GM12878 (cell line): ENCODE measurements around the gene OTX2. TPM values are rescaled to one million over a fixed set of nuclear protein-coding genes. Genes with fewer than 3 reads are reported as not detected.

Source experiments
- ATAC-seq: fragments of 200-7000 bp; cut with Tn5 transposase; 3 replicates; pipeline ENCODE4 v1.9.1; 2020; ENCODE audit warnings: mild to moderate bottlenecking, moderate library complexity
- BruUV-seq: library from RNA; stranded (reverse); fragments of 400-500 nt; replicated peaks from 2 replicates; lab custom pipeline; 2021; lab: Mats Ljungman, UMichigan
- CTCF ChIA-PET: fragments of 300-600 bp; sonication (Branson Sonifier 250); formaldehyde crosslinking; extraction: SDS; loops from one replicate; lab custom pipeline; 2021; ENCODE audit warnings: inconsistent platforms; lab: Yijun Ruan, JAX
- POLR2A ChIA-PET: fragments of 350-600 bp; formaldehyde crosslinking; extraction: SDS; loops from one replicate; lab custom pipeline; 2021; ENCODE audit warnings: inconsistent platforms; lab: Charles Lee
- RAD21 ChIA-PET: fragments of 300-600 bp; sonication (Branson Sonifier 250); formaldehyde crosslinking; loops from one replicate; lab custom pipeline; 2023; ENCODE audit warnings: antibody characterized with exemption; ENCODE audit not compliant: unreplicated experiment; lab: Charles Lee
- SMC1A ChIA-PET: fragments of 300-600 bp; sonication (Branson Sonifier 250); formaldehyde crosslinking; loops from one replicate; lab custom pipeline; 2023; ENCODE audit not compliant: unreplicated experiment, uncharacterized antibody; lab: Charles Lee
- DNase-seq: peaks from one replicate; pipeline ENCODE4 v3.0.0-alpha.2; 2011; ENCODE audit warnings: low read depth, low spot score
- FAIRE-seq: peaks from 3 replicates; lab custom pipeline; 2011; peaks lifted over from hg19 to GRCh38; lab: Jason Lieb, UNC
- H2AFZ ChIP-seq: 2 replicates; pipeline ENCODE4 v1.6.0; 2011; ENCODE audit warnings: low read depth, low read length, control low read depth; ENCODE audit not compliant: control insufficient read depth
- H3K27ac ChIP-seq: 2 replicates; pipeline ENCODE4 v1.5.1; 2011; ENCODE audit warnings: control low read depth; ENCODE audit not compliant: control insufficient read depth, insufficient read depth
- H3K27me3 ChIP-seq, 2 experiments: replicated peaks in 1 of 2; 2 replicates each; pipeline versions ENCODE4 v1.6.0 to v1.6.1; 2011; ENCODE audit warnings: low read length in 1 of 2; ENCODE audit not compliant: control insufficient read depth in 2 of 2, insufficient read depth in 2 of 2
- H3K36me3 ChIP-seq, 2 experiments: 2 replicates each; pipeline ENCODE4 v1.5.1; 2011; ENCODE audit warnings: low read length in 1 of 2; ENCODE audit not compliant: control insufficient read depth in 2 of 2, insufficient read depth in 2 of 2
- H3K4me1 ChIP-seq: 2 replicates; pipeline ENCODE4 v1.6.1; 2011; ENCODE audit warnings: mild to moderate bottlenecking, low read length, moderate library complexity, mixed read lengths; ENCODE audit not compliant: control insufficient read depth, insufficient read depth
- H3K4me2 ChIP-seq: 2 replicates; pipeline ENCODE4 v1.6.0; 2011; ENCODE audit warnings: control low read depth; ENCODE audit not compliant: control insufficient read depth, insufficient read depth
- H3K4me3 ChIP-seq: fragments of 200-600 bp; sonication (generic); 2 replicates; pipeline ENCODE4 v1.5.1; 2016
- H3K79me2 ChIP-seq: 2 replicates; pipeline ENCODE4 v1.6.0; 2011; ENCODE audit warnings: low read length; ENCODE audit not compliant: control insufficient read depth, insufficient read depth
- H3K9ac ChIP-seq: 2 replicates; pipeline ENCODE4 v1.8.0; 2011; ENCODE audit warnings: low read length, control low read depth, mixed read lengths; ENCODE audit not compliant: control insufficient read depth, insufficient read depth
- H3K9me3 ChIP-seq: replicated peaks from 3 replicates; pipeline ENCODE4 v1.5.1; 2011; ENCODE audit warnings: mild to moderate bottlenecking, low read length; ENCODE audit not compliant: control insufficient read depth, insufficient read depth
- H4K20me1 ChIP-seq: 2 replicates; pipeline ENCODE4 v1.6.0; 2011; ENCODE audit not compliant: control insufficient read depth, insufficient read depth
- CBFB ChIP-seq: IDR thresholded peaks from 2 replicates; pipeline ENCODE4 v1.6.1; 2016; ENCODE audit warnings: antibody characterized with exemption, low read depth
- CTCF ChIP-seq, 3 experiments: IDR thresholded peaks in 2 of 3; conservative IDR thresholded peaks in 1 of 3; 2 replicates each; pipeline ENCODE4 v1.5.1; 2011; ENCODE audit warnings: low read depth in 3 of 3, low read length in 3 of 3, mild to moderate bottlenecking in 3 of 3, control low read depth in 2 of 3, moderate library complexity in 2 of 3, inconsistent platforms in 1 of 3, mixed read lengths in 1 of 3; ENCODE audit not compliant: control insufficient read depth in 2 of 3, insufficient read depth in 1 of 3; ENCODE audit errors: extremely low read depth in 1 of 3
- FOXK2 ChIP-seq: fragments of 450-650 bp; IDR thresholded peaks from 2 replicates; pipeline ENCODE4 v1.6.1; 2017; ENCODE audit warnings: mild to moderate bottlenecking, moderate library complexity
- RAD51 ChIP-seq: fragments of 450-650 bp; IDR thresholded peaks from 2 replicates; pipeline ENCODE4 v1.6.1; 2016; ENCODE audit warnings: moderate library complexity, mild to moderate bottlenecking, inconsistent platforms
- TARDBP ChIP-seq: IDR thresholded peaks from 2 replicates; pipeline ENCODE4 v1.6.1; 2016; ENCODE audit warnings: borderline replicate concordance
- WGBS: methylation state at CpG from one replicate; pipeline ENCODE4 v1.1.6; 2016; ENCODE audit warnings: low lambda C conversion rate; ENCODE audit not compliant: insufficient replicate concordance, insufficient coverage; ENCODE audit errors: missing lambda C conversion rate; 5-methylcytosine and 5-hydroxymethylcytosine counted together
- in situ Hi-C: fragments of 300-500 bp; cut with MboI; formaldehyde crosslinking; loops from 9 replicates; pipeline ENCODE4 v1.14.3; 2018; ENCODE audit warnings: mixed read lengths
- intact Hi-C: fragments of 100-400 bp; cut with micrococcal nuclease; formaldehyde crosslinking; loops from one replicate; pipeline ENCODE4 v1.14.2; 2022; ENCODE audit not compliant: unreplicated experiment
- polyA plus RNA-seq, 11 experiments: library from polyadenylated mRNA; depleted of rRNA in 4 of 11; unstranded in 6 of 11; stranded (reverse) in 5 of 11; fragments of >200 nt; fragmentation: Nextera tagmentation in 4 of 11; fragmentation: Illumina TruSeq in 1 of 11; extraction: Ambion mirVana in 4 of 11; extraction: Trizol in 1 of 11; gene quantifications; 1 replicate in 1 of 11; 2 replicates in 10 of 11; pipeline versions ENCODE4 v1.2.1 to v1.2.3, GENCODE V29; 2011 to 2016; ENCODE audit warnings: inconsistent platforms in 2 of 11, missing spikeins in 2 of 11, low read depth in 1 of 11
- small RNA-seq: library from RNA; depleted of rRNA; stranded (forward); fragments of <200 nt; gene quantifications from one replicate; pipeline ENCODE3, GENCODE V24; 2014
- total RNA-seq, 4 experiments: library from RNA; depleted of rRNA in 3 of 4; stranded (reverse); fragments of >200 nt in 3 of 4; fragmentation: Illumina TruSeq in 1 of 4; extraction: Trizol in 1 of 4; gene quantifications; 2 replicates each; pipeline versions ENCODE4 v1.2.1 to v1.2.3, GENCODE V29; 2013 to 2021

OTX2 gene
- total and polyA plus RNA-seq, 10 of the 15 experiments (the other 5 are each of a cell fraction or from before 2014, with no cell fraction given): not detected

GRCh38 chr14:56751471-56751870, 58.8 kb downstream of the OTX2 start:
- H3K36me3 ChIP-seq: no peaks in the 10 kb centered on the region
- no peak overlapping the region for H3K27ac ChIP-seq
- H3K79me2 ChIP-seq: no peaks in the 10 kb centered on the region
- SMC1A ChIA-PET: no interaction called here
- in situ Hi-C loops: no loop called here
- no peak for TF ChIP-seq CBFB
- no peak for TF ChIP-seq RAD51
- no peak for TF ChIP-seq FOXK2
- 0 out of 6 replicates have a peak, but pooled peaks of 1 of the 3 experiments have one; percentile 4 for TF ChIP-seq CTCF (IDR thresholded peaks at IDR 0.05 in 2 of 3, conservative IDR thresholded peaks at IDR 0.05 in 1 of 3; ENCODE audit: control insufficient read depth in 2 of 3, extremely low read depth in 1 of 3, insufficient read depth in 1 of 3, low read depth in 3 of 3, low read length in 3 of 3)
- TF ChIP-seq TARDBP: no peak
- H3K4me3 ChIP-seq: no peak overlapping the region
- BruUV-seq: no TSS peak
- H3K9me3 ChIP-seq: no peaks in the 10 kb centered on the region
- DNase-seq: no peak
- CTCF ChIA-PET: no interaction called here
- POLR2A ChIA-PET: no interaction called here
- no peaks in the 10 kb centered on the region for H3K4me1 ChIP-seq
- no peaks in the 10 kb centered on the region for H3K27me3 ChIP-seq
- no peak for ATAC-seq
- H3K9ac ChIP-seq: no peak overlapping the region
- RAD21 ChIA-PET: no interaction called here
- intact Hi-C loops: no loop called here
- no peak overlapping the region for H3K4me2 ChIP-seq
- H4K20me1 ChIP-seq: no peaks in the 10 kb centered on the region
- WGBS: 0% methylated on average over 2 of the region's 2 CpGs
- no peak overlapping the region for H2AFZ ChIP-seq
- no peak for FAIRE-seq

Small RNA genes lying within 50 kb of the gene (small RNA-seq; reads per million reads assigned to genes)
- not detected for gene RN7SL461P
- gene RNU6-1204P: not detected

Other genes with a start within 250 kb of the OTX2 start
- gene TMEM260, start 230.7 kb downstream of the OTX2 start, total RNA-seq (2014; rRNA removed): 13.5 and 14.7 TPM in 2 replicates
- gene TMEM260, start 230.7 kb downstream of the OTX2 start, total RNA-seq (2014; rRNA removed; fragmentation: Illumina TruSeq; extraction: Trizol): 12.0 and 12.4 TPM in 2 replicates
- gene TMEM260, start 230.7 kb downstream of the OTX2 start, total RNA-seq (2021): 12.8 and 13.4 TPM in 2 replicates
- gene TMEM260, start 230.7 kb downstream of the OTX2 start, polyA plus RNA-seq (2011; rRNA removed): 13.6 and 18.8 TPM in 2 replicates
- 10.7 and 12.0 TPM in 2 replicates for gene TMEM260, start 230.7 kb downstream of the OTX2 start, polyA plus RNA-seq (2014; fragmentation: Illumina TruSeq; extraction: Trizol)
- 1 to 10 TPM; 3.2 to 4.0 TPM for gene TMEM260, start 230.7 kb downstream of the OTX2 start, polyA plus RNA-seq (2014; fragmentation: Nextera tagmentation; extraction: Ambion mirVana)
- gene TMEM260, start 230.7 kb downstream of the OTX2 start, polyA plus RNA-seq (2014; rRNA removed): 8.7 and 10.3 TPM in 2 replicates
- gene TMEM260, start 230.7 kb downstream of the OTX2 start, polyA plus RNA-seq (2016; fragmentation: Nextera tagmentation; extraction: Ambion mirVana): 10 to 100 TPM in 1 of 2 experiments, 1 to 10 TPM in 1; 9.6 to 11.3 TPM